Measurements from ENCODE around the gene ARRB2.

Gene ARRB2

GRCh38 chr17:4709794-4710692, at the start of gene ARRB2:
Gene ARRB2 (plus strand): TSS chr17:4710632. CDS start chr17:4710722, 90 bp downstream.
- Histone ChIP-seq H3K36me3 (replicated peaks) (0 out of 2 replicates have a peak, but pooled peaks cover 3% of the 10 kb centered on the region), H3K27me3 (ENCODE audit: low read depth) (no peaks in the 10 kb centered on the region), H3K4me3 (peak within 1 kb of the TSS; percentile 67), H3K4me1 (peaks cover 7% of the 10 kb centered on the region), H3K9me3 (no peaks in the 10 kb centered on the region)
- in situ Hi-C loops (cut with MboI; ENCODE audit: low sequenced_read_pairs), result no loop called here
- DNase-seq (ENCODE audit: low spot score in 2 of 2), result peak; percentile 95 to 99

GRCh38 chr17:4663711-4664110, 46.7 kb upstream of the ARRB2 start:
- H3K4me3 ChIP-seq, result no peak overlapping the region
- H3K36me3 ChIP-seq (replicated peaks), result no peaks in the 10 kb centered on the region
- in situ Hi-C loops (cut with MboI; ENCODE audit: low sequenced_read_pairs), result no loop called here
- no peaks in the 10 kb centered on the region for H3K27me3 ChIP-seq (ENCODE audit: low read depth)
- no peaks in the 10 kb centered on the region for H3K9me3 ChIP-seq
- H3K4me1 ChIP-seq, result peaks cover 17% of the 10 kb centered on the region
- no peak for DNase-seq (ENCODE audit: low spot score in 2 of 2)

- in situ Hi-C loops (cut with MboI; ENCODE audit: low sequenced_read_pairs), result no loop called here
Measured at GRCh38 chr17:4664230-4664629, 46.2 kb upstream of the ARRB2 start.

GRCh38 chr17:4665027-4665426, 45.4 kb upstream of the ARRB2 start:
- Histone ChIP-seq H3K9me3 (no peaks in the 10 kb centered on the region), H3K36me3 (replicated peaks) (0 out of 2 replicates have a peak, but pooled peaks cover under 1% of the 10 kb centered on the region), H3K27me3 (ENCODE audit: low read depth) (no peaks in the 10 kb centered on the region), H3K4me3 (no peak overlapping the region), H3K4me1 (peaks cover 17% of the 10 kb centered on the region)
- in situ Hi-C loops (cut with MboI; ENCODE audit: low sequenced_read_pairs), result no loop called here
- no peak for DNase-seq (ENCODE audit: low spot score in 2 of 2)

More at GRCh38 chr17:4664230-4664629, 46.2 kb upstream of the ARRB2 start:
- Histone ChIP-seq H3K27me3 (ENCODE audit: low read depth) (no peaks in the 10 kb centered on the region), H3K36me3 (replicated peaks) (no peaks in the 10 kb centered on the region), H3K9me3 (no peaks in the 10 kb centered on the region), H3K4me3 (no peak overlapping the region), H3K4me1 (peaks cover 17% of the 10 kb centered on the region)
- DNase-seq (ENCODE audit: low spot score in 2 of 2), result no peak

- Histone ChIP-seq H3K36me3 (replicated peaks) (peaks cover 7% of the 10 kb centered on the region; the same call in 1 of the 2 replicates), H3K4me3 (no peak overlapping the region), H3K9me3 (no peaks in the 10 kb centered on the region), H3K27me3 (ENCODE audit: low read depth) (no peaks in the 10 kb centered on the region), H3K4me1 (peaks cover 17% of the 10 kb centered on the region)
- DNase-seq (ENCODE audit: low spot score in 2 of 2), result peak in 1 of 2 experiments; percentile 59
- in situ Hi-C loops (cut with MboI; ENCODE audit: low sequenced_read_pairs), result no loop called here
Measured at GRCh38 chr17:4666296-4666695, 44.1 kb upstream of the ARRB2 start.

GRCh38 chr17:4667166-4667565, 43.3 kb upstream of the ARRB2 start:
- Histone ChIP-seq H3K27me3 (ENCODE audit: low read depth) (no peaks in the 10 kb centered on the region), H3K36me3 (replicated peaks) (peaks cover 16% of the 10 kb centered on the region), H3K4me3 (no peak overlapping the region), H3K9me3 (no peaks in the 10 kb centered on the region), H3K4me1 (peaks cover 17% of the 10 kb centered on the region)
- no peak for DNase-seq (ENCODE audit: low spot score in 2 of 2)
- in situ Hi-C loops (cut with MboI; ENCODE audit: low sequenced_read_pairs), result no loop called here

GRCh38 chr17:4672055-4672630, 38.3 kb upstream of the ARRB2 start:
- Histone ChIP-seq H3K36me3 (replicated peaks) (peaks cover 63% of the 10 kb centered on the region), H3K9me3 (no peaks in the 10 kb centered on the region), H3K4me3 (no peak overlapping the region), H3K4me1 (peaks cover 7% of the 10 kb centered on the region), H3K27me3 (ENCODE audit: low read depth) (no peaks in the 10 kb centered on the region)
- no peak for DNase-seq (ENCODE audit: low spot score in 2 of 2)
- in situ Hi-C loops (cut with MboI; ENCODE audit: low sequenced_read_pairs), result no loop called here

GRCh38 chr17:4672751-4673150, 37.7 kb upstream of the ARRB2 start:
- Histone ChIP-seq H3K9me3 (no peaks in the 10 kb centered on the region), H3K27me3 (ENCODE audit: low read depth) (no peaks in the 10 kb centered on the region), H3K4me3 (no peak overlapping the region), H3K4me1 (peaks cover 2% of the 10 kb centered on the region; the same call in 1 of the 2 replicates), H3K36me3 (replicated peaks) (peaks cover 65% of the 10 kb centered on the region)
- DNase-seq (ENCODE audit: low spot score in 2 of 2), result no peak
- in situ Hi-C loops (cut with MboI; ENCODE audit: low sequenced_read_pairs), result no loop called here

GRCh38 chr17:4673169-4673568, 37.3 kb upstream of the ARRB2 start:
- H3K36me3 ChIP-seq (replicated peaks), result peaks cover 69% of the 10 kb centered on the region
- no peaks in the 10 kb centered on the region for H3K4me1 ChIP-seq
- DNase-seq (ENCODE audit: low spot score in 2 of 2), result no peak
- no peaks in the 10 kb centered on the region for H3K27me3 ChIP-seq (ENCODE audit: low read depth)
- no peak overlapping the region for H3K4me3 ChIP-seq
- in situ Hi-C loops (cut with MboI; ENCODE audit: low sequenced_read_pairs), result no loop called here
- no peaks in the 10 kb centered on the region for H3K9me3 ChIP-seq

- in situ Hi-C loops (cut with MboI; ENCODE audit: low sequenced_read_pairs), result no loop called here
Measured at GRCh38 chr17:4673986-4674684, 36.3 kb upstream of the ARRB2 start.

GRCh38 chr17:4674685-4674998, 35.8 kb upstream of the ARRB2 start:
- H3K4me3 ChIP-seq, result no peak overlapping the region
- H3K9me3 ChIP-seq, result no peaks in the 10 kb centered on the region
- DNase-seq (ENCODE audit: low spot score in 2 of 2), result no peak
- peaks cover 84% of the 10 kb centered on the region for H3K36me3 ChIP-seq (replicated peaks)
- H3K27me3 ChIP-seq (ENCODE audit: low read depth), result no peaks in the 10 kb centered on the region
- H3K4me1 ChIP-seq, result no peaks in the 10 kb centered on the region
- in situ Hi-C loops (cut with MboI; ENCODE audit: low sequenced_read_pairs), result no loop called here

More at GRCh38 chr17:4673986-4674684, 36.3 kb upstream of the ARRB2 start:
- no peaks in the 10 kb centered on the region for H3K4me1 ChIP-seq
- H3K4me3 ChIP-seq, result no peak overlapping the region
- H3K9me3 ChIP-seq, result no peaks in the 10 kb centered on the region
- no peak for DNase-seq (ENCODE audit: low spot score in 2 of 2)
- peaks cover 79% of the 10 kb centered on the region for H3K36me3 ChIP-seq (replicated peaks)
- H3K27me3 ChIP-seq (ENCODE audit: low read depth), result no peaks in the 10 kb centered on the region

GRCh38 chr17:4675791-4676190, 34.6 kb upstream of the ARRB2 start:
- Histone ChIP-seq H3K4me3 (no peak overlapping the region), H3K27me3 (ENCODE audit: low read depth) (no peaks in the 10 kb centered on the region), H3K36me3 (replicated peaks) (peaks cover 91% of the 10 kb centered on the region), H3K9me3 (no peaks in the 10 kb centered on the region), H3K4me1 (no peaks in the 10 kb centered on the region)
- in situ Hi-C loops (cut with MboI; ENCODE audit: low sequenced_read_pairs), result no loop called here
- DNase-seq (ENCODE audit: low spot score in 2 of 2), result no peak

- no peak overlapping the region for H3K4me3 ChIP-seq
- H3K27me3 ChIP-seq (ENCODE audit: low read depth), result no peaks in the 10 kb centered on the region
- in situ Hi-C loops (cut with MboI; ENCODE audit: low sequenced_read_pairs), result no loop called here
- H3K36me3 ChIP-seq (replicated peaks), result peaks cover 93% of the 10 kb centered on the region
- no peaks in the 10 kb centered on the region for H3K9me3 ChIP-seq
- H3K4me1 ChIP-seq, result no peaks in the 10 kb centered on the region
- no peak for DNase-seq (ENCODE audit: low spot score in 2 of 2)
Measured at GRCh38 chr17:4676791-4677190, 33.6 kb upstream of the ARRB2 start.

Data from HAP-1 (cell line).